K562 treated with DMSO at 1 percent for 12 hours (cell line): Measurements from ENCODE around the gene AGAP9. TPM values are rescaled to one million over a fixed set of nuclear protein-coding genes. Genes with fewer than 3 reads are reported as not detected.

Experiments
- total RNA-seq: library from RNA; unstranded; fragments of 300-600 nt; gene quantifications from 2 replicates; pipeline ENCODE4 v1.2.3, GENCODE V29; 2022; ENCODE audit not compliant: insufficient read depth

The AGAP9 gene
- total RNA-seq = 1.1 and 9.8 TPM in 2 replicates

GRCh38 chr10:47523475-47523874 is at the start of gene AGAP9:
AGAP9 (minus strand) TSS chr10:47523638; CDS start chr10:47523526, 112 bp downstream.

GRCh38 chr10:47491600-47491999 is 31.8 kb downstream of the AGAP9 start, which contains the start of gene FAM25G:
FAM25G (minus strand) TSS chr10:47491700; CDS start chr10:47491674, 26 bp downstream.

DNA sequence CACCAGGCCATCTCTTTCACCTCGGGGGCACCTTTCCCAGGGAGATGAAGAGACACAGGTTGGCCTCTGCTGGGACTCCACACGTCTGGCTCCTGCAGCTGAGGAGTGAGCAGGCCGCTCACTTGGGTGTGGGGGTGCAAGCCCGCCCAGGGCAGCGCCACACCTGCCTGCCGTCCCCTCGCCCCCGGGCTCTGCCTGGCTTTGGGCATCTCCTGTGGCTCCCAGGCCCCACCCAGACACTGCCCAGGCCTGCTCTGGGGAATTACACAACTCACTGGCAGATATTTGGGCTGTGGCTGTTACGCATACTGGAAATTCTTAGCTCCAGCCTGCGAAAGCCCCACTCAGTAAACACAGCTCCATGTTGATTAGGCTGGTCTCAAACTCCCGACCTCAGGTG is 39.5 kb downstream of the AGAP9 start, which contains the start of gene ANXA8:
Gene ANXA8 (minus strand): TSS at position 193 of the 400 bp plus-strand sequence. CDS start 182 bp downstream, at position 11.

Other genes with a start within 250 kb of the AGAP9 start
- gene GDF10, start 223.4 kb downstream of the AGAP9 start, total RNA-seq = not detected in 2 replicates
- 1.6 and 3.4 TPM in 2 replicates for gene GDF2, start 201.2 kb downstream of the AGAP9 start, total RNA-seq
- gene RBP3, start 175.3 kb downstream of the AGAP9 start, total RNA-seq = not detected in 2 replicates
- not detected in 2 replicates for gene ZNF488, start 139.3 kb downstream of the AGAP9 start, total RNA-seq
- not detected in 2 replicates for gene ANXA8, start 39.5 kb downstream of the AGAP9 start, total RNA-seq
- not detected in 2 replicates for gene FAM25G, start 31.9 kb downstream of the AGAP9 start, total RNA-seq
- gene SYT15B, start 240.0 kb upstream of the AGAP9 start, total RNA-seq = not detected in 2 replicates